Right atrium auricular region (tissue), 2 donors: Measurements from ENCODE around the gene ADCY6. TPM values are rescaled to one million over a fixed set of nuclear protein-coding genes. Genes with fewer than 3 reads are reported as not detected.

Source experiments
- DNase-seq: peaks from one replicate; pipeline ENCODE4 v3.0.0-alpha.2; 2019; ENCODE audit warnings: low spot score
- H3K27ac ChIP-seq, 2 donors: fragments of 200-600 bp; sonication (generic); 1 replicate in 1 of 2; 2 replicates in 1 of 2; pipeline ENCODE4 v1.5.1; 2016 to 2019
- H3K27me3 ChIP-seq, 2 donors: fragments of 200-600 bp; sonication (generic); one replicate each; pipeline versions ENCODE4 v1.5.1 to v1.6.0; 2017 to 2019
- H3K36me3 ChIP-seq: fragments of 200-600 bp; sonication (generic); one replicate; pipeline ENCODE4 v1.5.1; 2016
- H3K4me1 ChIP-seq, 2 donors: fragments of 200-600 bp; sonication (generic); one replicate each; pipeline versions ENCODE4 v1.5.1 to v1.6.0; 2017 to 2019
- H3K4me3 ChIP-seq, 2 donors: fragments of 200-600 bp; sonication (generic); 1 replicate in 1 of 2; 2 replicates in 1 of 2; pipeline ENCODE4 v1.5.1; 2017 to 2019; ENCODE audit warnings: mild to moderate bottlenecking in 1 of 2, moderate library complexity in 1 of 2
- H3K9me3 ChIP-seq, 2 donors: fragments of 200-600 bp; sonication (generic); one replicate each; pipeline ENCODE4 v1.5.1; 2019
- CTCF ChIP-seq, 2 donors: fragments of 200-600 bp; sonication (generic); IDR thresholded peaks; one replicate each; pipeline ENCODE4 v1.5.1; 2019; ENCODE audit warnings: antibody characterized with exemption in 2 of 2
- total RNA-seq, 2 donors: library from RNA; depleted of rRNA; stranded (reverse); fragments of >200 nt; gene quantifications; one replicate each; pipeline ENCODE4 v1.1.0, GENCODE V29; 2016

The ADCY6 gene
- total RNA-seq, 2 donors from 2014 or later: 76.4 to 81.6 TPM

- Histone ChIP-seq H3K27me3 (no peaks in the 10 kb centered on the region), H3K36me3 (peaks cover 5% of the 10 kb centered on the region), H3K4me3 (no peak overlapping the region), H3K4me1 (peaks cover 0 to 7% of the 10 kb centered on the region in 2 donors), H3K9me3 (no peaks in the 10 kb centered on the region), H3K27ac (no peak overlapping the region)
- no peak for TF ChIP-seq CTCF (IDR thresholded peaks at IDR 0.05)
- DNase-seq: no peak
These were observed 34.4 kb upstream of the ADCY6 start for GRCh38 chr12:48823281-48823680.

- Histone ChIP-seq H3K4me3 (no peak overlapping the region), H3K27me3 (no peaks in the 10 kb centered on the region), H3K9me3 (no peaks in the 10 kb centered on the region), H3K27ac (no peak overlapping the region), H3K36me3 (peaks cover 5% of the 10 kb centered on the region), H3K4me1 (peaks cover 0 to 11% of the 10 kb centered on the region in 2 donors)
- DNase-seq: no peak
- no peak for TF ChIP-seq CTCF (IDR thresholded peaks at IDR 0.05)
These were observed 33.8 kb upstream of the ADCY6 start for GRCh38 chr12:48822711-48823110.

GRCh38 chr12:48822139-48822538 lies 33.2 kb upstream of the ADCY6 start:
- no peaks in the 10 kb centered on the region for H3K27me3 ChIP-seq
- DNase-seq: no peak
- peaks cover 5% of the 10 kb centered on the region for H3K36me3 ChIP-seq
- TF ChIP-seq CTCF (IDR thresholded peaks at IDR 0.05): no peak
- peaks cover 0 to 13% of the 10 kb centered on the region in 2 donors for H3K4me1 ChIP-seq
- no peaks in the 10 kb centered on the region for H3K9me3 ChIP-seq
- no peak overlapping the region for H3K27ac ChIP-seq
- H3K4me3 ChIP-seq: no peak overlapping the region

- no peak for DNase-seq
- Histone ChIP-seq H3K4me1 (peaks cover 0 to 25% of the 10 kb centered on the region in 2 donors), H3K27me3 (no peaks in the 10 kb centered on the region), H3K4me3 (no peak overlapping the region), H3K36me3 (peaks cover 5% of the 10 kb centered on the region), H3K27ac (no peak overlapping the region), H3K9me3 (no peaks in the 10 kb centered on the region)
- TF ChIP-seq CTCF (IDR thresholded peaks at IDR 0.05): no peak
These were observed 31.3 kb upstream of the ADCY6 start for GRCh38 chr12:48819986-48820725.

- DNase-seq: no peak
- Histone ChIP-seq H3K27ac (peak overlapping the region; percentile 17 to 56), H3K36me3 (no peaks in the 10 kb centered on the region), H3K27me3 (no peaks in the 10 kb centered on the region), H3K9me3 (no peaks in the 10 kb centered on the region), H3K4me3 (peak overlapping the region; percentile 51 to 77), H3K4me1 (peaks cover 0 to 31% of the 10 kb centered on the region in 2 donors)
- peak in 1 of 2 donors; percentile 26 for TF ChIP-seq CTCF (IDR thresholded peaks at IDR 0.05)
These were observed 30.1 kb upstream of the ADCY6 start for GRCh38 chr12:48818831-48819590.
